ENCODE data around the gene LIAS. TPM values are rescaled to one million over a fixed set of nuclear protein-coding genes. Genes with fewer than 3 reads are reported as not detected.

LIAS gene
- polyA plus RNA-seq, 1 donor (not counting 4 experiments of a cell fraction or from before 2014, with no cell fraction given) = 20.6 TPM

- Histone ChIP-seq H3K4me3 (ENCODE audit: control insufficient read depth in 2 of 3, extremely low read depth in 1 of 3, insufficient read depth in 2 of 3, low read depth in 1 of 3, low read length in 3 of 3) (no peak overlapping the region), H3K4me1 (ENCODE audit: control insufficient read depth, extremely low read depth, insufficient read depth, low read length) (peaks cover 10% of the 10 kb centered on the region), H3K79me2 (ENCODE audit: control insufficient read depth, insufficient read depth, low read length) (no peaks in the 10 kb centered on the region), H3K4me2 (ENCODE audit: control insufficient read depth, extremely low read depth, insufficient read depth, low read depth, low read length) (no peak overlapping the region), H3K9me1 (ENCODE audit: control insufficient read depth, extremely low read depth, insufficient read depth, low read length) (no peaks in the 10 kb centered on the region), H4K20me1 (ENCODE audit: control insufficient read depth, extremely low read depth, insufficient read depth, low read length) (no peaks in the 10 kb centered on the region), H3K36me3 (ENCODE audit: control insufficient read depth in 2 of 2, extremely low read depth in 1 of 2, insufficient read depth in 2 of 2, low read length in 2 of 2) (no peaks in the 10 kb centered on the region), H2AFZ (ENCODE audit: control insufficient read depth, low read length) (no peak overlapping the region), H3K27ac (ENCODE audit: control insufficient read depth, insufficient read depth, low read length) (no peak overlapping the region), H3K9ac (ENCODE audit: control insufficient read depth, extremely low read depth, insufficient read depth, low read length) (no peak overlapping the region), H3K27me3 (ENCODE audit: control insufficient read depth, extremely low read depth, insufficient read depth, low read length) (no peaks in the 10 kb centered on the region), H3K9me3 (ENCODE audit: control insufficient read depth, low read depth, low read length) (no peaks in the 10 kb centered on the region)
- FAIRE-seq (no peak), DNase-seq (ENCODE audit: low read depth, low spot score) (no peak)
- no peak for TF ChIP-seq CTCF (optimal IDR thresholded peaks at IDR 0.05 in 1 of 3, IDR thresholded peaks at IDR 0.05 in 1 of 3, conservative IDR thresholded peaks at IDR 0.05 in 1 of 3; ENCODE audit: extremely low read depth in 1 of 3, insufficient read depth in 2 of 3, low read length in 3 of 3)
- TF ChIP-seq EZH2 (IDR thresholded peaks at IDR 0.05; ENCODE audit: low read length) = no peak
- dilution Hi-C loops (cut with MboI; ENCODE audit: extremely low pct_ligation_motif_present, low sequenced_read_pairs) = no loop called here
These were observed 39.3 kb downstream of the LIAS start for GRCh38 chr4:39497909-39498726.

- H3K27me3 ChIP-seq (ENCODE audit: control insufficient read depth, extremely low read depth, insufficient read depth, low read length) = no peaks in the 10 kb centered on the region
- no peaks in the 10 kb centered on the region for H3K79me2 ChIP-seq (ENCODE audit: control insufficient read depth, insufficient read depth, low read length)
- FAIRE-seq = no peak
- no peaks in the 10 kb centered on the region for H3K9me3 ChIP-seq (ENCODE audit: control insufficient read depth, low read depth, low read length)
- dilution Hi-C loops (cut with MboI; ENCODE audit: extremely low pct_ligation_motif_present, low sequenced_read_pairs) = no loop called here
- H3K4me3 ChIP-seq (ENCODE audit: control insufficient read depth in 2 of 3, extremely low read depth in 1 of 3, insufficient read depth in 2 of 3, low read depth in 1 of 3, low read length in 3 of 3) = no peak overlapping the region
- no peaks in the 10 kb centered on the region for H4K20me1 ChIP-seq (ENCODE audit: control insufficient read depth, extremely low read depth, insufficient read depth, low read length)
- H3K9me1 ChIP-seq (ENCODE audit: control insufficient read depth, extremely low read depth, insufficient read depth, low read length) = no peaks in the 10 kb centered on the region
- H3K9ac ChIP-seq (ENCODE audit: control insufficient read depth, extremely low read depth, insufficient read depth, low read length) = no peak overlapping the region
- H3K27ac ChIP-seq (ENCODE audit: control insufficient read depth, insufficient read depth, low read length) = no peak overlapping the region
- peaks cover 10% of the 10 kb centered on the region for H3K4me1 ChIP-seq (ENCODE audit: control insufficient read depth, extremely low read depth, insufficient read depth, low read length)
- H3K36me3 ChIP-seq (ENCODE audit: control insufficient read depth in 2 of 2, extremely low read depth in 1 of 2, insufficient read depth in 2 of 2, low read length in 2 of 2) = peaks cover 4% of the 10 kb centered on the region in 2 experiments
- TF ChIP-seq EZH2 (IDR thresholded peaks at IDR 0.05; ENCODE audit: low read length) (no peak), CTCF (optimal IDR thresholded peaks at IDR 0.05 in 1 of 3, IDR thresholded peaks at IDR 0.05 in 1 of 3, conservative IDR thresholded peaks at IDR 0.05 in 1 of 3; ENCODE audit: extremely low read depth in 1 of 3, insufficient read depth in 2 of 3, low read length in 3 of 3) (no peak)
- DNase-seq (ENCODE audit: low read depth, low spot score) = no peak
- H2AFZ ChIP-seq (ENCODE audit: control insufficient read depth, low read length) = no peak overlapping the region
- no peak overlapping the region for H3K4me2 ChIP-seq (ENCODE audit: control insufficient read depth, extremely low read depth, insufficient read depth, low read depth, low read length)
These were observed 39.8 kb downstream of the LIAS start for GRCh38 chr4:39498727-39499020.
